GM12873 (cell line): ENCODE results near the gene PIGC.

ENCODE experiments used
- CTCF ChIP-seq: IDR thresholded peaks from 2 replicates; pipeline ENCODE4 v1.5.1; 2012; ENCODE audit warnings: low read depth, mild to moderate bottlenecking, moderate library complexity, low read length, control low read depth; ENCODE audit not compliant: insufficient read depth; ENCODE audit errors: missing control alignments

PIGC gene

GRCh38 chr1:172468296-172468695 is 24.4 kb upstream of the PIGC start:
- TF ChIP-seq CTCF = no peak

GRCh38 chr1:172467446-172467845 is 23.6 kb upstream of the PIGC start:
- no peak for TF ChIP-seq CTCF

GRCh38 chr1:172466795-172467407 is 23.0 kb upstream of the PIGC start:
- TF ChIP-seq CTCF = no peak

- no peak for TF ChIP-seq CTCF
These were observed 21.7 kb upstream of the PIGC start for GRCh38 chr1:172465617-172466016.

- no peak for TF ChIP-seq CTCF
These were observed 17.0 kb upstream of the PIGC start for GRCh38 chr1:172460887-172461315.

GRCh38 chr1:172460177-172460576 is 16.3 kb upstream of the PIGC start:
- no peak for TF ChIP-seq CTCF

GRCh38 chr1:172457479-172458130 is 13.7 kb upstream of the PIGC start:
- no peak for TF ChIP-seq CTCF
